Adrenal gland (tissue), 5 donors: Measurements from ENCODE around the gene PPY.

ENCODE experiments used
- CTCF ChIP-seq, 6 experiments: fragments of 450-650 bp in 4 of 6; fragments of 200-600 bp in 2 of 6; sonication (generic) in 1 of 6; IDR thresholded peaks; 1 replicate in 5 of 6; 2 replicates in 1 of 6; pipeline versions ENCODE4 v1.5.1 to v1.8.0; 2016 to 2021; ENCODE audit warnings: antibody characterized with exemption in 6 of 6, mild to moderate bottlenecking in 2 of 6, moderate library complexity in 1 of 6
- POLR2A ChIP-seq, 2 donors: fragments of 450-650 bp; IDR thresholded peaks; one replicate each; pipeline ENCODE4 v1.6.1; 2017; ENCODE audit warnings: antibody characterized with exemption in 2 of 2, mild to moderate bottlenecking in 2 of 2, moderate library complexity in 1 of 2
- donor health status: DM: no; HTN: no; CAD: no.

DNA sequence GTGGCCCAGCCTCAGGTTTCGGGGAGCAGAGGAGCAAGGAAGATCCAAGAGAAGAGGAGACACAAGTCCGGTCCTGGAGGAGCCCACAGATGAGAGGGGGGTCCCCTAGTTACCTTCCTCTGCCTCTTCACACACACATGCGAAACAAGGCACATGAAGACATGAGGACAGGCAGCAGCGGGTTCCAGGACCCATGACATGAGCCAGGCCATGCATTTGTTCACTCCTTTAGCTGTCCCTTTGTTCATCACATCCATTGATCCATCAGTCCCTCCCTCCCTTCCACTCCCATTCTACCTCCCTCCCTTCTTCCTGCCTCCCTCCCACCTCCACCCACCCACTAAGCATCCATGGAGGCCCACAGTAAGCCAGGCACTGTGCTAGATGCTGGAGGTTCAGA is 9.4 kb downstream of the PPY start:
- TF ChIP-seq CTCF (IDR thresholded peaks at IDR 0.05) (no peak), POLR2A (IDR thresholded peaks at IDR 0.05) (no peak)
